HCT116 (cell line): ENCODE results near the gene PLA2G10. TPM values are rescaled to one million over a fixed set of nuclear protein-coding genes. Genes with fewer than 3 reads are reported as not detected.
"Not testable (repeated sequence)": the region's sequence is repeated elsewhere in the genome, so short reads cannot be mapped to it uniquely, and the experiment has no call there.

Experiments used
- ATAC-seq: fragments of 200-7000 bp; cut with Tn5 transposase; 2 replicates; pipeline ENCODE4 v1.9.1; 2020; ENCODE audit warnings: mild to moderate bottlenecking, moderate library complexity
- Bru-seq: library from RNA; stranded (reverse); fragments of 400-500 nt; gene quantifications from one replicate; lab custom pipeline; 2021; lab: Mats Ljungman, UMichigan
- BruChase-seq, 2 experiments: library from RNA; stranded (reverse); fragments of 400-500 nt; gene quantifications; one replicate each; lab custom pipeline; 2021; lab: Mats Ljungman, UMichigan
- BruUV-seq: library from RNA; stranded (reverse); fragments of 400-500 nt; replicated peaks from 2 replicates; lab custom pipeline; 2021; lab: Mats Ljungman, UMichigan
- CTCF ChIA-PET: fragments of 300-600 bp; sonication (Branson Sonifier 250); formaldehyde crosslinking; loops from one replicate; lab custom pipeline; 2021; ENCODE audit warnings: antibody characterized with exemption; lab: Charles Lee
- POLR2A ChIA-PET: fragments of 300-600, 350-600 bp; sonication (Branson Sonifier 250); formaldehyde crosslinking; loops from one replicate; lab custom pipeline; 2021; ENCODE audit warnings: antibody characterized with exemption; lab: Charles Lee
- RAD21 ChIA-PET, 2 experiments: fragments of 300-600 bp; sonication (Branson Sonifier 250); formaldehyde crosslinking; loops; one replicate each; lab custom pipeline; 2023; ENCODE audit warnings: low total read pairs in 2 of 2; ENCODE audit not compliant: uncharacterized antibody in 2 of 2, unreplicated experiment in 2 of 2, low non-redundant PET in 1 of 2; lab: Charles Lee
- DNase-seq: peaks from one replicate; pipeline ENCODE4 v3.0.0-alpha.2; 2010; ENCODE audit warnings: low read depth, low spot score
- H2AFZ ChIP-seq: fragments of 200-600 bp; shearing (Covaris generic), sonication (generic); 2 replicates; pipeline ENCODE4 v1.6.1; 2017; ENCODE audit warnings: low read depth, mixed run types, mixed read lengths, antibody characterized with exemption, low read length; ENCODE audit not compliant: poor library complexity, severe bottlenecking
- H3K27ac ChIP-seq: 2 replicates; pipeline ENCODE4 v1.5.1; 2012; ENCODE audit warnings: low read depth, low read length
- H3K27me3 ChIP-seq: fragments of 200-600 bp; sonication (generic); 2 replicates; pipeline ENCODE4 v1.6.1; 2016; ENCODE audit warnings: mixed run types, low read length, mixed read lengths; ENCODE audit not compliant: insufficient read depth
- H3K36me3 ChIP-seq, 2 experiments: fragments of 200-500 bp in 1 of 2; fragments of 200-600 bp in 1 of 2; sonication (Bioruptor generic) in 1 of 2; sonication (generic) in 1 of 2; 2 replicates each; pipeline versions ENCODE4 v1.5.1 to v1.6.1; 2014 to 2016; ENCODE audit warnings: low read length in 2 of 2, inconsistent platforms in 1 of 2, mixed read lengths in 1 of 2, mixed run types in 1 of 2; ENCODE audit not compliant: insufficient read depth in 2 of 2, control insufficient read depth in 1 of 2
- H3K4me1 ChIP-seq, 2 experiments: fragments of 200-600 bp in 1 of 2; sonication (generic) in 1 of 2; 2 replicates each; pipeline versions ENCODE4 v1.5.1 to v1.6.1; 2012 to 2017; ENCODE audit warnings: low read length in 2 of 2, inconsistent platforms in 1 of 2, mild to moderate bottlenecking in 1 of 2, mixed read lengths in 1 of 2, mixed run types in 1 of 2, moderate library complexity in 1 of 2; ENCODE audit not compliant: insufficient read depth in 2 of 2, control insufficient read depth in 1 of 2
- H3K4me2 ChIP-seq: fragments of 200-600 bp; sonication (generic); 2 replicates; pipeline ENCODE4 v1.6.1; 2017; ENCODE audit warnings: mixed run types, low read length, mixed read lengths
- H3K4me3 ChIP-seq, 2 experiments: fragments of 200-600 bp in 1 of 2; sonication (generic) in 1 of 2; replicated peaks in 1 of 2; 2 replicates each; pipeline ENCODE4 v1.5.1; 2011 to 2016; ENCODE audit warnings: low read length in 2 of 2, control low read depth in 1 of 2, low read depth in 1 of 2, mild to moderate bottlenecking in 1 of 2, mixed read lengths in 1 of 2, mixed run types in 1 of 2
- H3K79me2 ChIP-seq: fragments of 200-600 bp; sonication (generic); 2 replicates; pipeline ENCODE4 v1.6.1; 2017; ENCODE audit warnings: mild to moderate bottlenecking, mixed run types, low read length, moderate library complexity, mixed read lengths; ENCODE audit not compliant: insufficient read depth
- H3K9ac ChIP-seq: fragments of 200-600 bp; sonication (generic); 2 replicates; pipeline ENCODE4 v1.6.1; 2016; ENCODE audit warnings: low read length, mixed read lengths
- H3K9me2 ChIP-seq: fragments of 200-600 bp; sonication (generic), shearing (Covaris generic); 2 replicates; pipeline ENCODE4 v1.6.1; 2017; ENCODE audit warnings: mixed run types, mild to moderate bottlenecking, moderate library complexity; ENCODE audit not compliant: insufficient read depth
- H3K9me3 ChIP-seq, 2 experiments: fragments of 200-500 bp in 1 of 2; fragments of 200-600 bp in 1 of 2; sonication (Bioruptor generic) in 1 of 2; sonication (generic) in 1 of 2; 2 replicates each; pipeline ENCODE4 v1.6.1; 2014 to 2017; ENCODE audit warnings: low read length in 2 of 2, mixed read lengths in 2 of 2, inconsistent platforms in 1 of 2, low read depth in 1 of 2, mild to moderate bottlenecking in 1 of 2, mixed run types in 1 of 2, moderate library complexity in 1 of 2; ENCODE audit not compliant: control insufficient read depth in 1 of 2, insufficient read depth in 1 of 2
- H4K20me1 ChIP-seq: fragments of 200-600 bp; sonication (generic), shearing (Covaris generic); 2 replicates; pipeline ENCODE4 v1.6.1; 2017; ENCODE audit warnings: mixed run types, mild to moderate bottlenecking, moderate library complexity; ENCODE audit not compliant: insufficient read depth
- intact Hi-C: fragments of 100-400 bp; cut with micrococcal nuclease; formaldehyde crosslinking; loops from 2 replicates; pipeline ENCODE4 v1.10.0; 2022
- long read RNA-seq: library from polyadenylated mRNA; unstranded; transcript quantifications from one replicate; pipeline ENCODE4 v2.0.0, GENCODE V29; 2021; ENCODE audit not compliant: unreplicated experiment
- polyA plus RNA-seq: library from polyadenylated mRNA; unstranded; fragments of >200 nt; gene quantifications from 2 replicates; pipeline ENCODE4 v1.2.1, GENCODE V29; 2012; ENCODE audit warnings: missing spikeins
- total RNA-seq: library from RNA; stranded (reverse); gene quantifications from one replicate; pipeline ENCODE4 v1.2.1, GENCODE V29; 2021; ENCODE audit not compliant: unreplicated experiment

The PLA2G10 gene, protein sequence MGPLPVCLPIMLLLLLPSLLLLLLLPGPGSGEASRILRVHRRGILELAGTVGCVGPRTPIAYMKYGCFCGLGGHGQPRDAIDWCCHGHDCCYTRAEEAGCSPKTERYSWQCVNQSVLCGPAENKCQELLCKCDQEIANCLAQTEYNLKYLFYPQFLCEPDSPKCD
- total RNA-seq (not detected), Bru-seq, nascent RNA (percentile 14 among the genes with signal in this experiment), BruChase-seq, experiment 1, labeled RNA remaining after a 6-hour chase (percentile 9 among the genes with signal in this experiment), BruChase-seq, experiment 2, labeled RNA remaining after a 2-hour chase (percentile 16 among the genes with signal in this experiment)
- polyA plus RNA-seq = 0.49 and 0.74 TPM in 2 replicates
- long read RNA-seq, partial matches to known transcripts = 0 of 1 reads
- long read RNA-seq, other reads (novel, unspliced or antisense) = 1 of 1 reads

GRCh38 chr16:14694129-14694528 lies at the start of gene PLA2G10:
Gene PLA2G10 (minus strand): TSS chr16:14694308. CDS start chr16:14694229, 79 bp downstream.
- H3K36me3 ChIP-seq, POLR2A ChIA-PET, H3K79me2 ChIP-seq, H3K9me2 ChIP-seq, H3K4me3 ChIP-seq, BruUV-seq, H4K20me1 ChIP-seq, DNase-seq, RAD21 ChIA-PET, H3K9ac ChIP-seq, H3K27ac ChIP-seq, H3K9me3 ChIP-seq, CTCF ChIA-PET, H2AFZ ChIP-seq, H3K4me1 ChIP-seq, H3K4me2 ChIP-seq, intact Hi-C loops, H3K27me3 ChIP-seq: not testable (repeated sequence)
- ATAC-seq = peak; percentile 90

GRCh38 chr16:14742273-14743128 lies 48.4 kb upstream of the PLA2G10 start, which contains the start of gene NPIPA2:
Gene NPIPA2 (plus strand): TSS chr16:14742533. CDS start chr16:14748066, 5,533 bp downstream.
- H3K9ac ChIP-seq, BruUV-seq, H3K9me2 ChIP-seq, H3K27me3 ChIP-seq, H3K27ac ChIP-seq, H3K9me3 ChIP-seq, intact Hi-C loops, POLR2A ChIA-PET, H3K4me2 ChIP-seq, DNase-seq, H2AFZ ChIP-seq, CTCF ChIA-PET, H3K79me2 ChIP-seq, H3K4me1 ChIP-seq, H3K4me3 ChIP-seq, RAD21 ChIA-PET, H3K36me3 ChIP-seq, H4K20me1 ChIP-seq: not testable (repeated sequence)
- peak; percentile 97 for ATAC-seq

GRCh38 chr16:14741794-14742193 lies 47.7 kb upstream of the PLA2G10 start:
- H3K4me2 ChIP-seq, H4K20me1 ChIP-seq, CTCF ChIA-PET, DNase-seq, H3K4me3 ChIP-seq, H3K9ac ChIP-seq, BruUV-seq, H3K9me3 ChIP-seq, H3K27ac ChIP-seq, H3K4me1 ChIP-seq, intact Hi-C loops, POLR2A ChIA-PET, H3K9me2 ChIP-seq, RAD21 ChIA-PET, H3K79me2 ChIP-seq, H3K27me3 ChIP-seq, H3K36me3 ChIP-seq, H2AFZ ChIP-seq: not testable (repeated sequence)
- ATAC-seq = 0 out of 2 replicates have a peak, but pooled peaks have one; percentile 7

GRCh38 chr16:14740832-14741385 lies 46.8 kb upstream of the PLA2G10 start:
- H3K27me3 ChIP-seq, H3K9ac ChIP-seq, H2AFZ ChIP-seq, CTCF ChIA-PET, intact Hi-C loops, H3K4me2 ChIP-seq, BruUV-seq, H3K36me3 ChIP-seq, H4K20me1 ChIP-seq, DNase-seq, POLR2A ChIA-PET, RAD21 ChIA-PET, H3K4me1 ChIP-seq, H3K79me2 ChIP-seq, H3K4me3 ChIP-seq, H3K9me2 ChIP-seq, H3K27ac ChIP-seq, H3K9me3 ChIP-seq: not testable (repeated sequence)
- peak; percentile 56 for ATAC-seq
